ENCODE measurements around the gene ZMYND19. TPM values are rescaled to one million over a fixed set of nuclear protein-coding genes. Genes with fewer than 3 reads are reported as not detected.

The ZMYND19 gene
- 10 to 100 TPM; 13.8 to 17.4 (median 15.8) TPM for total RNA-seq

GRCh38 chr9:137590469-137591383 lies at the start of gene ZMYND19:
Gene ZMYND19 (minus strand): TSS chr9:137590512. CDS start chr9:137590263, 249 bp downstream.
- TF ChIP-seq EP300 (IDR thresholded peaks at IDR 0.05) (peak in 1 of 2 donors; percentile 33), CTCF (IDR thresholded peaks at IDR 0.05) (no peak), POLR2A (IDR thresholded peaks at IDR 0.05) (no peak)
- 1% methylated on average over 36 to 55 of the region's 113 CpGs for WGBS, 2 donors

GRCh38 chr9:137639303-137640051 lies 49.2 kb upstream of the ZMYND19 start:
- H3K4me1 ChIP-seq: peaks cover 0 to 27% (median 5%) of the 10 kb centered on the region in 4 donors
- H3K27ac ChIP-seq: no peak overlapping the region
- no peak for DNase-seq (ENCODE audit: low spot score in 2 of 2)
- H3K9me3 ChIP-seq: no peaks in the 10 kb centered on the region
- peak overlapping the region in 1 of 4 donors; percentile 15 for H3K4me3 ChIP-seq
- 76 to 77% methylated on average over 12 of the region's 12 CpGs for WGBS, 2 donors
- H3K27me3 ChIP-seq: no peaks in the 10 kb centered on the region
- peaks cover 0 to 18% (median 0%) of the 10 kb centered on the region in 3 donors for H3K36me3 ChIP-seq
- TF ChIP-seq CTCF (IDR thresholded peaks at IDR 0.05): no peak
- no peak for TF ChIP-seq EP300 (IDR thresholded peaks at IDR 0.05)
- TF ChIP-seq POLR2A (IDR thresholded peaks at IDR 0.05): no peak

More at GRCh38 chr9:137590469-137591383, at the start of gene ZMYND19:
- peak; percentile 74 to 83 for DNase-seq (ENCODE audit: low spot score in 2 of 2)
- H3K27me3 ChIP-seq: no peaks in the 10 kb centered on the region
- H3K4me1 ChIP-seq: peaks cover 0 to 23% (median 14%) of the 10 kb centered on the region in 4 donors
- peak within 1 kb of the TSS; percentile 76 to 93 (median 82) for H3K4me3 ChIP-seq
- H3K27ac ChIP-seq: peak within 1 kb of the TSS; percentile 38 to 83 (median 60)
- no peaks in the 10 kb centered on the region for H3K9me3 ChIP-seq
- peaks cover 0 to 28% (median 5%) of the 10 kb centered on the region in 3 donors for H3K36me3 ChIP-seq

- Histone ChIP-seq H3K27me3 (no peaks in the 10 kb centered on the region), H3K4me3 (no peak overlapping the region), H3K36me3 (peaks cover 0 to 14% (median 0%) of the 10 kb centered on the region in 3 donors), H3K4me1 (peaks cover 0 to 27% (median 5%) of the 10 kb centered on the region in 4 donors), H3K9me3 (no peaks in the 10 kb centered on the region), H3K27ac (no peak overlapping the region)
- WGBS, 2 donors: 92 to 96% methylated on average over 6 of the region's 6 CpGs
- DNase-seq (ENCODE audit: low spot score in 2 of 2): no peak
- no peak for TF ChIP-seq POLR2A (IDR thresholded peaks at IDR 0.05)
- TF ChIP-seq EP300 (IDR thresholded peaks at IDR 0.05): no peak
- no peak for TF ChIP-seq CTCF (IDR thresholded peaks at IDR 0.05)
Measured at GRCh38 chr9:137638680-137639079, 48.4 kb upstream of the ZMYND19 start.

- 85 to 89% methylated on average over 5 of the region's 5 CpGs for WGBS, 2 donors
- DNase-seq (ENCODE audit: low spot score in 2 of 2): no peak
- no peaks in the 10 kb centered on the region for H3K27me3 ChIP-seq
- no peak overlapping the region for H3K27ac ChIP-seq
- no peak overlapping the region for H3K4me3 ChIP-seq
- no peaks in the 10 kb centered on the region for H3K9me3 ChIP-seq
- no peak for TF ChIP-seq CTCF (IDR thresholded peaks at IDR 0.05)
- TF ChIP-seq EP300 (IDR thresholded peaks at IDR 0.05): no peak
- no peak for TF ChIP-seq POLR2A (IDR thresholded peaks at IDR 0.05)
- H3K36me3 ChIP-seq: no peaks in the 10 kb centered on the region
- peaks cover 0 to 54% (median 12%) of the 10 kb centered on the region in 4 donors for H3K4me1 ChIP-seq
Measured at GRCh38 chr9:137634016-137634415, 43.7 kb upstream of the ZMYND19 start.
